Activated T-cell treated with anti-CD3 and anti-CD28 coated beads, Interleukin-2, amount 50 U/mL, for 1 hour (primary cell): Measurements from ENCODE around the gene COX4I1.
A peak's percentile ranks its signal among the peaks of the same experiment; 100 is the strongest.

Source experiments
- DNase-seq: peaks from one replicate; pipeline ENCODE4 v3.0.0-alpha.2; 2020

COX4I1 gene

GRCh38 chr16:85799497-85800320 is at the start of gene COX4I1, which contains the start of gene EMC8:
Gene COX4I1, plus strand, starts transcription at chr16:85799695. Its CDS starts 1,511 bp downstream, at chr16:85801206.
Gene EMC8, minus strand, starts transcription at chr16:85799544. Its CDS starts 249 bp downstream, at chr16:85799295.
- peak; percentile 91 for DNase-seq

DNA sequence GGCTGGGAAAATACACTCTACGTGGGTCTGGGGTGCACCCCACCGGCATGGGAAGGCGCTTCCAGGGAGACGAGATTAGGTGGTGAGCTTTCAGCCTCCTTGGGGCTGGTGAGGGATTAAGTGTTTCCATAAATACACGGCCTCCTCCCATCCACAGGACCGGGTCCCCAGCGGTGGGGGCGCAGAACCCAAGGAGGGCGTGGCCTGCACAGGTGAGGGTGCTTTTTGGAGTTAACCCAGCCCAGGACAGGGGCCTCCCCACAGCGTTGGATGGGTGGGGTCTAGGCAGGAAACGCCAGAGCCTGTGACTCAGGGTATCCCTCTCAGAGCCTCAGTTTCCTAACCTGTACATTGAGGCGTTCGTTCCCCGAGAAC is 49.7 kb upstream of the COX4I1 start:
- DNase-seq: no peak

DNA sequence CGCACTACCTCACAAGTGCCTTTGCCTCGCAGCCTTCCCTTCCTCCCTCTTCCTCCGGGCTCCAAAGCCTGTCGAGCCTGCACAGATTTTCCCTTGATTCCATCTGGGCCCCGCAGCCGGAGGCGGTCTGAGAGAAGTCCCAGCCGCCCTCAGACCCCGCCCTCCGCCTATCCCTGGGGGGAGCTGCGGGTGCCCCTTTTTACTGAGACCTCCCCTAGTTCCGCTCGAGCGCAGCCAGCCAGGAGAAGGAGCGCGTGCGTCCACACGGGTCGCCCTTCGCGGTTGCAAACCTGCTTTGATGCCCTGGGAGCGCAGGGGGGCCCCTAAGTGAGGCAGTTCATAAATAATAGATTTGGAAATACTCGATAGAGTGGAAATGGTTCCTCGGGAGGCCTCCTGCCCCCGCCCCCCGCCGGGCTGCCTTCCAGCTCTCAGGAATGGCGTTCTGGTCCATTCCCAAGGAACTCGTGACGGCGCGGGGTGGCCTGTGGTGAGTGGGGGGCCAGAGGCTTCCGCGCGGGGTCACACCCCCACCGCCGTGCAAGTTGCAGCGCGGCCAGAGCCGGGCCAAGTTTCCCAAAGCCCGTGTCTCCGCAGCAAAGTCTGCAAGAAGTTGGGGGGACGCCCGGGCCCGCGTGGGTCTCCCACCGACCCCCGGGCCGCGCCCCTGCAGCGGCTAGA is 49.2 kb upstream of the COX4I1 start:
- peak; percentile 30 for DNase-seq

DNA sequence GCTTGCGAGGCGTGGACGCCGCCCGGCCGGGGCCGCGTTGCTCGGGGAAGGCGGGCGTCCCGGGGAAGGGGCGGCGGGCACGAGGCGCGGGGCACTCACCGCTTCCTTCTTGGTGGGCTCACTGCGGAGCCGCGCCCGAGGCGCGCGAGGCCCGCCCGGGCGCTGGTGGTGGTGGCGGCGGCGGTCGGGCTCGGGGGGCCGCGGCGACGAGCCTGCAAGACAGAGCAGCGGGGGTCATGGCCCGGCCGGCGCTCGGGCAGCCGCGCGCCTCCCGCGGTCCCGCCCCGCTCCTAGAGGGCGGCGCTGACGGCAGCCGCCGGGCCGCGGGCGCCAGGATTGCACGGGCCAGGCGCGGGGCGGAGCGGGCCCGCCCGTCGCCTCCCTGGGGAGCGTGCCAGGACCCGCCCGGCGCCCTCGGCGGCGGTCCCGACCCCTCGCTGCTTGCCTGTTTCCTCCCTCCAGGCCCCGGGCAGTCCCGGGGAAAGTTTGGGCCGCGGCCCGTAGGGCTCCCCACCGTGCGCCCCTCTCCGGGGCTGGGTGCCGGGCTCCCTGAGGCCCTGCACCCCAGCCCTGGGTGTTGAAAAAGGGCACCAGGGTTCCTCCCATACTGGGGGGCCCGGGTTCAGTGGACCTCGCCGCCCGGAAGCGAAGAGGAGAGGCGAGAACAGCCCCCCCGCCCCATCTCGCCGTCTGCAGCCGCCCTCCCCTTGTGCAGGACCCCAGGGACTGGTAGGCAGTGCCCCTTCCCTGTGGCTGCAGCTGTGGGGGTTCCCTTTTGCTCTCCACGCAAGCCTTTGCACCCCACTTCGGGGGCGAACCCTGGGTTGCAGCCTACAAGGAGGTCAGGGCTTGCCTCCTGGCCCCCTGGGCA is 48.4 kb upstream of the COX4I1 start, which contains the start of gene C16orf74:
TSS of gene C16orf74 (minus strand) at position 270 of the 871 bp plus-strand sequence. CDS start 15,879 bp downstream, outside the sequence.
- DNase-seq: peak; percentile 30

GRCh38 chr16:85751698-85752501 is 47.6 kb upstream of the COX4I1 start:
- DNase-seq: no peak

- DNase-seq: no peak
Observed at GRCh38 chr16:85752511-85753420, 46.7 kb upstream of the COX4I1 start.

- no peak for DNase-seq
Observed at GRCh38 chr16:85753559-85753958, 45.9 kb upstream of the COX4I1 start.

DNA sequence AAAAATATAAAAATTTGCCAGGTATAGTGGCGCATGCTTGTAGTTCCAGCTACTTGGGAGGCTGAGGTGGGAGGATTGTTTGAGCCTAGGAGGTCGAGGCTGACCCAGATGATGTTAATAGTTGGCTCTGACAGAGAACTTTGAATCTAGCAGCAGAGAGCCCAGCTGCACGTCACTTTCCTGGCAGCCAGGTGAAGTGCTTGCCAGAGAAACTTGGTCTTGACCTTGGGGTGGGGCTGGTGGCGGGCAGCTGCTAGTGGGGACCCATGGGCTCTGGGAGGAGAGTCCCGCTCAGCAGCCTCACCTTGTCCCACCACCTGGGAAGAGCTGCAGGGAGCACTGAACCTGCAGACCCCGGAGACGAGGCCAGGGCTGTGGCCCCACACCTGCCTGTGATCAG is 45.5 kb upstream of the COX4I1 start:
- DNase-seq: no peak

DNA sequence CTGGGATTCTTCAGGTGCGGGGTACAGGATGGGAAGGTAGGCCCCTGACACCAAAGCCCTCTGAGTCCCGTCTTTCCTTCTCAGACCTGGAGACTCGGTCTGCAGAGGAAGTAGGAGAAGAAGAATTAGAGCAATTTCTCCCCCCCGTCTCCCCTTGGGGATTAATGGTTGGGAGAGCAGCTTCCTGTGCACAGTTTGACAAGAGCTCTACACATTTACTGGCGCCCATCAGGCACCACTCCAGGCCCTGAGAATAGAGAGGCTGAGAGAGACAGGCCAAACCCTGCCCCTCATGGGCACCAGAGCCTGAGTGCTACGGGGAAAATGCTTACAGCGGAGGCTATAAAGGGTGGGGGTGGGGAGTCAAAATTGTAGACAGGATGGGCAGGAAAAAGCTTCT is 45.1 kb upstream of the COX4I1 start:
- no peak for DNase-seq

GRCh38 chr16:85755929-85756768 is 43.3 kb upstream of the COX4I1 start:
- DNase-seq: no peak

- no peak for DNase-seq
Observed at GRCh38 chr16:85757341-85757822, 42.1 kb upstream of the COX4I1 start.

DNA sequence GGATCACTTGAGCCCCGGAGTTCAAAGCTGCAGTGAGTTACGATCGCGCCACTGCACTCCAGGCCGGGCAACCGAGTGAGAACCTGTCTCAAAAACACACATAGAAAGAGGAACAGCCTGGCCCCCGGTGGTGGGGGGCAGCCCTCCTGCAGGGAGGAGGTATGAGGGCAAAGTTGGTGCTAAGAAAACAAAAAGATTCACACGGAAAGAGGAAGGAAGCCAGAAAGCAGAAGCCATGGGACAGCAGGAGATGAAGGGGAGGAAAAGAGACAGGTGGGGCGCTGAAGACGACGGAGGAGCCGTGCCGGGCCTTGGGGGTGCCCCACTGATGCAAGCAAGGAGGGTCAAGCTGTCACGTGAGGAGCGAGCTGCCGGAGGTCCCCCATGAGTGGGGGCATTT is 40.4 kb upstream of the COX4I1 start:
- no peak for DNase-seq

DNA sequence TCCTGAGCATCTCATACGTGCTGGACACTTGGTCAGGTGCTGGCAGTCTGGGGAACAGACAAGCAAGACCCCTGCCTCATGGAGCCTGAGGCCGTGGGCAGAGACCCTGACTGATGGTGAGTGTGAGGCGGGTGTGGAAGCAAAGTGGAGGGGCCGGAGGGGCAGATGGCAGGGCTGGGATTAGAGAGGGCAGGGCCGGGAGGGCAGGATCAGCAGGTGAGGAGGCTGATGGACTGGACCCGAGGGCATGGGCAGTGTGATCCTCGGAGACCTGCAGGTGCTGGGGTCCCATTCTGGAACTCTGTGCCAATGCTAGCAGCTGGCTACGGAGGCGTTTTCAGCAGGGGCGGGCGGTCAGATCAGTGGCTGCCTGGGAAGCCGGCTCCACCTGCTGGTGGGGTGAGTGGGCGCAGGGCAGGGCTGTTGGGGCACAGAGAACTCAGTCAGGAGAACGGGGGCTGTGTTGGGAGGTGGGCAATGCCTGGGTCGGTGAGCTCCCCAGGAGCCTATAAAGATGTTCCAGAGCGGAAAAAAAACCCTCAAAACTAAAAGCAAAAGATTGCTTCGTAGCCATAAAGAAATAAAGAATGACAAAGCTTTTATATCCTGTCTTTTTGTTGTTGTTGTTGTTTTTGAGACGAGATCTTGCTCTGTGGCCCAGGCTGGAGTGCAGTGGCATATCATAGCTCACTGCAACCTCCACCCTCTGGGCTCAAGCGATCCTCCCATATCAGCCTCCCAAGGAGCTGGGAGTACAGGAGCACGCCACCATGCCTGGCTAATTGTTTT is 39.7 kb upstream of the COX4I1 start:
- peak; percentile 38 for DNase-seq

- no peak for DNase-seq
Observed at GRCh38 chr16:85761861-85762260, 37.6 kb upstream of the COX4I1 start.

DNA sequence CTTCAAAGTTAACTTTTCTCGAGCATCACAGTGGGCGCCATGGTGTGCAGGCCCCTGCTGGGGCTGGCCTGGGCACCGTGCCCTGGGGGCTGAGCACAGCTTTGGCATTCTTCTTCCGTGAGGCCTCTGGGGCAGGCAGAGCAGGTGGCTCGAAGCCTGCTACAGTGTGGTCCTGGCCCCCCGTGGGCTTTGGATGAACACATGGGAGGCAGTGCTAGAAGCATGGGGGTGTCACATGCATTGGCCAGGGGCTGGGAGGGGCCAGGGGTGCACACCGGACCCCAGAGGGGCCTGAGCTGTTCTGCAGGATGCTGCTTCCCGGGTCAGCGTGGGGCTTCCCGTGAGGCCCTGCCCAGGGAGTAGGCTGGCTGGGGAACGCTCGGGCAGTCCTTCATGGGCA is 36.5 kb upstream of the COX4I1 start:
- DNase-seq: no peak

- DNase-seq: no peak
Observed at GRCh38 chr16:85763616-85764015, 35.9 kb upstream of the COX4I1 start.

- no peak for DNase-seq
Observed at GRCh38 chr16:85765211-85765610, 34.3 kb upstream of the COX4I1 start.

DNA sequence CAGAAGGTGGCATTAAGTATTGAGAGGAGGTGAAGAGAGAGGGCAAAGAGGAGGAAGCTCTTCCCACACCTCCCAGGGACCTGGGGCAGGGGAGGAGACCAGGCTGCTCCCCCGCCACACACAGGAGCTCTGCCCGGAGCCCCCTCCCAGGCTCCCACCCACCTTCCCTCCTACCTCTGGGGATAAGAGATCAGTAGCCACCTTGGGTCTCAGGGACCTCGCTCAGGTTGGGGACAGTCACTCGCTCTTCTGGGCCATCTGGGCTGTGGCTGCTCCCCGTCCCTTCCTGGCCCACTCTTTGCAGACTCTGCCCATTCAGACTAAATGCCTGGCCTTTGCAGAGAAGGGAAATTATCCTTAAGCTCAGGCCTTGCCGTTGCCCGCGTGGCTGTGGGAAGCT is 33.7 kb upstream of the COX4I1 start:
- no peak for DNase-seq

- DNase-seq: no peak
Observed at GRCh38 chr16:85767531-85767930, 32.0 kb upstream of the COX4I1 start.
